ELF-1 (cell line): ENCODE data around the gene CR2.
"Not testable (repeated sequence)": the region's sequence is repeated elsewhere in the genome, so short reads cannot be mapped to it uniquely, and the experiment has no call there.

Experiments
- DNase-seq: peaks from one replicate; pipeline ENCODE4 v3.0.0-alpha.2; 2016; ENCODE audit warnings: low read depth, low spot score

CR2 gene

GRCh38 chr1:207504438-207504837 is 50.3 kb downstream of the CR2 start:
- DNase-seq = no peak

DNA sequence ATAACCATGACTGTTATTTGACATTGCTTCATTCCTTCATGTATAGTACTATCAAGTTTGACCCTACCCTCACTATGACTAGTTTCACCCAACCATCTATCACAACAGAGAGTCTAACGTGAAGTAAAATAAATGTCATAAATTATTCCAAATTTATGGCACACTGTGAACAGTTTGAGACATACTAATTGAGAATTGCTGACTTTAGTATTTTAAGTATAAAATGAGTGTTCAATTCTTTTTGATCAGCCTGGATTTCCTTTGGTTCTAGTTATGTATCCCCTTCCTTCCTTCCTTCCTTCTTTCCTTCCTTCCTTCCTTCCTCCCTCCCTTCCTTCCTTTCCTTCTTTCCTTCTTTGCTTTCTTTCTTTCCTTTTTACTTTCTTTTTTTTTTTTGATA is 56.3 kb downstream of the CR2 start:
- no peak for DNase-seq

DNA sequence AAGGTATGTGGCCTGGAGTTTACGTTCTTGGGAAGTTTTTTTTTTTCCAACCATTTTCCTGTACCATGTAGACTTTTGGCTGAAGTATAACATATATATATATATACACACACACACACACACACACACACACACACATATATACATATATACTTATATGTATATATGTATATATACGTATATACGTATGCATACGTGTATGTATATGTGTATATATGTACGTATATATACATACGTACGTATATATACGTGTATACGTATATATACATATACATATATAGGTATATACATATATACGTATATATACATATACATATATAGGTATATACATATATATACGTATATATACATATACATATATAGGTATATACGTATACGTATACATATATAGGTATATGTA is 60.8 kb downstream of the CR2 start:
- no peak for DNase-seq

- no peak for DNase-seq
Measured at GRCh38 chr1:207516729-207517128, 62.6 kb downstream of the CR2 start.

DNA sequence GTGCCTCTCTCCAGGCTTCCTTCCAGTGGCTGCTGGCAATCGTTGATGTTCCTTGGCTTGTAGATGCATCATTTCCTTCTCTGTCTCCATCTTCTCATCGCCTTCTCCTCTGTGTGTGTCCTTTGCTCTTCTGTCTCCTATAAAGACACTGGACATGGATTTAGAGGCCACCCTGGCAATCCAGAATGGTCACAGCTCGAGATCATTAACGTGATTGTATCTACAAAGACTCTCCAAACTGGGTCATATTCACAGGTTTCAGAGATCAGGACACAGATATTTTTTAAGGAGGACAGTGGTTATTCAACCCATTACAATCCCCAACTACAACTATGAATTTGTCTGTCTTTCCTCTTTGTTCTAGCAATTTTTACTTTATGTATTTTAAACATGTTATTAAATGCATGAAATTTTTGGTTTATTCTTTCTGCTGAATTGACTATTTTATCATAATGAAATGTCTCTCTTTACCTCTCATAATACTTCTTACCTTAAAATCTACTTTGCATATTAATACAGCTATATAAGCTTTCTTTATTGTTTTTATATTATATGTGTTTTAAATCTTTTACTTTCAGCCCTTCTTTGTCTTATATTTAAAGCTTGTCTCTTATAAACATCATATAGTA is 64.6 kb downstream of the CR2 start:
- DNase-seq = no peak

- no peak for DNase-seq
Measured at GRCh38 chr1:207519505-207520399, 65.6 kb downstream of the CR2 start.

GRCh38 chr1:207520400-207521345 is 66.5 kb downstream of the CR2 start:
- DNase-seq = not testable (repeated sequence)

DNA sequence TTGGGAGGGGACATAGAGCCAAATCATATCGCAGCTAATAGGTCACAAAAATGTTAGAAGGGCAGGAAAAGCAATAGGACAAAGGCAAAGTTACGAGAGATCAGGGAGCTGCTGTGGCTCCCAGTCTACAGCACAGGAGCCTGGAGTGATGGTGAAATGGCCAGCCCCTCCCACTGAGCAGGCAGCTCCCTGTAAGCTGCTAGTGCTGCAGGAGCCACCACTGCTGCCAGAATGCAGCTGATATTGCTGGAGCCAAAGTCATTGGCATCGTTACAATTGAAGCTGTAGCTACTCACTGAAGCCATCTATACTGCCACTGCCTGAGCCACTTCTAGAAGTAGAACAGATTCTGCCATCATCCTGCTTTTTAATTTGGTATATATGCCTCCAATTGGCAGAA is 71.1 kb downstream of the CR2 start:
- not testable (repeated sequence) for DNase-seq

GRCh38 chr1:207528401-207528800 is 74.3 kb downstream of the CR2 start:
- DNase-seq = not testable (repeated sequence)

DNA sequence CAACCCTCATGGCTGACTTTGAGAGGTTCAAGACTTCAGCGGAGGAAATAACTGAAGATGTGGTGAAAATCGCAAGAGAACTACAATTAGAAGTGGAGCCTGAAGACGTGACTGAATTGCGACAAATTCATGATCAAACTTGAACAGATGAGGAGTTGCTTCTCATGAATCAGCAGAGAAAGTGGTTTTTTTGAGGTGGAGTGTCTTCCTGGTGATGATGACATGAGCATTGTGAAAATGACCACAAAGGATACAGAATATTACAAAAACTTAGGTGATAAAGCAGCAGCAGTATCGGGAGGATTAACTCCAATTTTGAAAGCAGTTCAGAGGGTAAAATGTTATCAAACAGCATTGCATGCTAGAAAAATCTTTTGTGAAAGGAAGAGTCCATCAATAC is 82.1 kb downstream of the CR2 start:
- not testable (repeated sequence) for DNase-seq
